ENCODE measurements around the gene TRIOBP.

- TF ChIP-seq POLR2AphosphoS5 (IDR thresholded peaks at IDR 0.05; ENCODE audit: insufficient read depth, low read depth, low read length) (peak; percentile 68), JUN (IDR thresholded peaks at IDR 0.05; ENCODE audit: borderline replicate concordance, insufficient read depth, insufficient read length, low read depth) (no peak), CTCF (IDR thresholded peaks at IDR 0.05; ENCODE audit: extremely low read depth in 1 of 2, insufficient read depth in 1 of 2, low read depth in 1 of 2, low read length in 2 of 2) (no peak)
These were observed 50.3 kb downstream of the TRIOBP start for GRCh38 chr22:37747080-37747714.

All from endothelial cell of umbilical vein (primary cell).